ENCODE measurements around the gene PDX1.

The PDX1 gene

GRCh38 chr13:27965740-27966640, 46.2 kb downstream of the PDX1 start:
- Histone ChIP-seq H3K4me3 (ENCODE audit: low read depth in 1 of 2, low read length in 2 of 2) (peak overlapping the region; percentile 88 to 91), H3K4me1 (ENCODE audit: control insufficient read depth in 1 of 2, insufficient read depth in 2 of 2, low read length in 2 of 2) (peaks cover 25 to 32% of the 10 kb centered on the region in 2 donors), H3K27ac (ENCODE audit: low read depth, low read length) (peak overlapping the region; percentile 96)

GRCh38 chr13:27966641-27967202, 46.9 kb downstream of the PDX1 start:
- Histone ChIP-seq H3K9ac (ENCODE audit: low read depth in 1 of 2, low read length in 2 of 2) (peak overlapping the region; percentile 99), H3K27me3 (ENCODE audit: control insufficient read depth in 1 of 2, insufficient read depth in 2 of 2, low read length in 2 of 2) (peaks cover 22 to 42% of the 10 kb centered on the region in 2 donors), H3K9me3 (ENCODE audit: control insufficient read depth in 1 of 2, low read length in 2 of 2) (no peaks in the 10 kb centered on the region), H3K27ac (ENCODE audit: low read depth, low read length) (peak overlapping the region; percentile 96), H3K4me1 (ENCODE audit: control insufficient read depth in 1 of 2, insufficient read depth in 2 of 2, low read length in 2 of 2) (peaks cover 28 to 36% of the 10 kb centered on the region in 2 donors), H3K36me3 (ENCODE audit: control insufficient read depth in 1 of 2, insufficient read depth in 2 of 2, low read length in 2 of 2) (peaks cover 0 to 5% of the 10 kb centered on the region in 2 donors), H3K4me3 (ENCODE audit: low read depth in 1 of 2, low read length in 2 of 2) (peak overlapping the region; percentile 88 to 91)

More at GRCh38 chr13:27965740-27966640, 46.2 kb downstream of the PDX1 start:
- Histone ChIP-seq H3K36me3 (ENCODE audit: control insufficient read depth in 1 of 2, insufficient read depth in 2 of 2, low read length in 2 of 2) (peaks cover 0 to 5% of the 10 kb centered on the region in 2 donors), H3K9ac (ENCODE audit: low read depth in 1 of 2, low read length in 2 of 2) (peak overlapping the region; percentile 99), H3K9me3 (ENCODE audit: control insufficient read depth in 1 of 2, low read length in 2 of 2) (no peaks in the 10 kb centered on the region), H3K27me3 (ENCODE audit: control insufficient read depth in 1 of 2, insufficient read depth in 2 of 2, low read length in 2 of 2) (peaks cover 16 to 42% of the 10 kb centered on the region in 2 donors)

GRCh38 chr13:27967203-27967735, 47.5 kb downstream of the PDX1 start:
- Histone ChIP-seq H3K9ac (ENCODE audit: low read depth in 1 of 2, low read length in 2 of 2) (peak overlapping the region; percentile 99), H3K36me3 (ENCODE audit: control insufficient read depth in 1 of 2, insufficient read depth in 2 of 2, low read length in 2 of 2) (peaks cover 0 to 5% of the 10 kb centered on the region in 2 donors), H3K9me3 (ENCODE audit: control insufficient read depth in 1 of 2, low read length in 2 of 2) (no peaks in the 10 kb centered on the region), H3K4me3 (ENCODE audit: low read depth in 1 of 2, low read length in 2 of 2) (peak overlapping the region; percentile 88 to 91), H3K4me1 (ENCODE audit: control insufficient read depth in 1 of 2, insufficient read depth in 2 of 2, low read length in 2 of 2) (peaks cover 30 to 37% of the 10 kb centered on the region in 2 donors), H3K27me3 (ENCODE audit: control insufficient read depth in 1 of 2, insufficient read depth in 2 of 2, low read length in 2 of 2) (peaks cover 28 to 40% of the 10 kb centered on the region in 2 donors), H3K27ac (ENCODE audit: low read depth, low read length) (peak overlapping the region; percentile 96)

- Histone ChIP-seq H3K4me3 (ENCODE audit: low read depth in 1 of 2, low read length in 2 of 2) (peak overlapping the region; percentile 88 to 91), H3K9ac (ENCODE audit: low read depth in 1 of 2, low read length in 2 of 2) (peak overlapping the region; percentile 99)
Observed at GRCh38 chr13:27967736-27968315, 48.0 kb downstream of the PDX1 start.

GRCh38 chr13:27968316-27969081, 48.7 kb downstream of the PDX1 start:
- Histone ChIP-seq H3K4me3 (ENCODE audit: low read depth in 1 of 2, low read length in 2 of 2) (peak overlapping the region; percentile 88 to 91), H3K4me1 (ENCODE audit: control insufficient read depth in 1 of 2, insufficient read depth in 2 of 2, low read length in 2 of 2) (peaks cover 28 to 38% of the 10 kb centered on the region in 2 donors), H3K27ac (ENCODE audit: low read depth, low read length) (peak overlapping the region; percentile 96), H3K36me3 (ENCODE audit: control insufficient read depth in 1 of 2, insufficient read depth in 2 of 2, low read length in 2 of 2) (no peaks in the 10 kb centered on the region), H3K9ac (ENCODE audit: low read depth in 1 of 2, low read length in 2 of 2) (peak overlapping the region; percentile 99), H3K9me3 (ENCODE audit: control insufficient read depth in 1 of 2, low read length in 2 of 2) (no peaks in the 10 kb centered on the region), H3K27me3 (ENCODE audit: control insufficient read depth in 1 of 2, insufficient read depth in 2 of 2, low read length in 2 of 2) (peaks cover 28 to 40% of the 10 kb centered on the region in 2 donors)

More at GRCh38 chr13:27967736-27968315, 48.0 kb downstream of the PDX1 start:
- H3K36me3 ChIP-seq (ENCODE audit: control insufficient read depth in 1 of 2, insufficient read depth in 2 of 2, low read length in 2 of 2), result no peaks in the 10 kb centered on the region
- H3K27ac ChIP-seq (ENCODE audit: low read depth, low read length), result peak overlapping the region; percentile 96
- peaks cover 28 to 40% of the 10 kb centered on the region in 2 donors for H3K27me3 ChIP-seq (ENCODE audit: control insufficient read depth in 1 of 2, insufficient read depth in 2 of 2, low read length in 2 of 2)
- H3K9me3 ChIP-seq (ENCODE audit: control insufficient read depth in 1 of 2, low read length in 2 of 2), result no peaks in the 10 kb centered on the region
- peaks cover 29 to 38% of the 10 kb centered on the region in 2 donors for H3K4me1 ChIP-seq (ENCODE audit: control insufficient read depth in 1 of 2, insufficient read depth in 2 of 2, low read length in 2 of 2)

GRCh38 chr13:27969082-27969865, 49.5 kb downstream of the PDX1 start, which contains the start of gene CDX2:
Gene CDX2 (minus strand): TSS chr13:27969315. CDS start chr13:27969006, 309 bp downstream.
- H3K27ac ChIP-seq (ENCODE audit: low read depth, low read length), result peak within 1 kb of the TSS; percentile 96
- H3K27me3 ChIP-seq (ENCODE audit: control insufficient read depth in 1 of 2, insufficient read depth in 2 of 2, low read length in 2 of 2), result peaks cover 28 to 45% of the 10 kb centered on the region in 2 donors
- H3K4me1 ChIP-seq (ENCODE audit: control insufficient read depth in 1 of 2, insufficient read depth in 2 of 2, low read length in 2 of 2), result peaks cover 30 to 42% of the 10 kb centered on the region in 2 donors
- peak within 1 kb of the TSS; percentile 88 to 91 for H3K4me3 ChIP-seq (ENCODE audit: low read depth in 1 of 2, low read length in 2 of 2)
- H3K9ac ChIP-seq (ENCODE audit: low read depth in 1 of 2, low read length in 2 of 2), result peak within 1 kb of the TSS; percentile 99
- H3K9me3 ChIP-seq (ENCODE audit: control insufficient read depth in 1 of 2, low read length in 2 of 2), result no peaks in the 10 kb centered on the region
- no peaks in the 10 kb centered on the region for H3K36me3 ChIP-seq (ENCODE audit: control insufficient read depth in 1 of 2, insufficient read depth in 2 of 2, low read length in 2 of 2)

GRCh38 chr13:27969866-27970229, 50.0 kb downstream of the PDX1 start:
- Histone ChIP-seq H3K4me3 (ENCODE audit: low read depth in 1 of 2, low read length in 2 of 2) (peak overlapping the region; percentile 61 to 62), H3K27ac (ENCODE audit: low read depth, low read length) (peak overlapping the region; percentile 73), H3K9ac (ENCODE audit: low read depth in 1 of 2, low read length in 2 of 2) (peak overlapping the region; percentile 74 to 76)

GRCh38 chr13:27970382-27971235, 50.8 kb downstream of the PDX1 start:
- peak overlapping the region; percentile 74 to 76 for H3K9ac ChIP-seq (ENCODE audit: low read depth in 1 of 2, low read length in 2 of 2)
- peak overlapping the region; percentile 61 to 62 for H3K4me3 ChIP-seq (ENCODE audit: low read depth in 1 of 2, low read length in 2 of 2)
- peaks cover 29 to 42% of the 10 kb centered on the region in 2 donors for H3K27me3 ChIP-seq (ENCODE audit: control insufficient read depth in 1 of 2, insufficient read depth in 2 of 2, low read length in 2 of 2)
- no peaks in the 10 kb centered on the region for H3K9me3 ChIP-seq (ENCODE audit: control insufficient read depth in 1 of 2, low read length in 2 of 2)
- peak overlapping the region; percentile 73 for H3K27ac ChIP-seq (ENCODE audit: low read depth, low read length)
- peaks cover 33 to 46% of the 10 kb centered on the region in 2 donors for H3K4me1 ChIP-seq (ENCODE audit: control insufficient read depth in 1 of 2, insufficient read depth in 2 of 2, low read length in 2 of 2)
- H3K36me3 ChIP-seq (ENCODE audit: control insufficient read depth in 1 of 2, insufficient read depth in 2 of 2, low read length in 2 of 2), result no peaks in the 10 kb centered on the region

More at GRCh38 chr13:27969866-27970229, 50.0 kb downstream of the PDX1 start:
- Histone ChIP-seq H3K4me1 (ENCODE audit: control insufficient read depth in 1 of 2, insufficient read depth in 2 of 2, low read length in 2 of 2) (peaks cover 33 to 46% of the 10 kb centered on the region in 2 donors), H3K27me3 (ENCODE audit: control insufficient read depth in 1 of 2, insufficient read depth in 2 of 2, low read length in 2 of 2) (peaks cover 28 to 47% of the 10 kb centered on the region in 2 donors), H3K36me3 (ENCODE audit: control insufficient read depth in 1 of 2, insufficient read depth in 2 of 2, low read length in 2 of 2) (no peaks in the 10 kb centered on the region), H3K9me3 (ENCODE audit: control insufficient read depth in 1 of 2, low read length in 2 of 2) (no peaks in the 10 kb centered on the region)
